NAMALWA (cell line): Measurements from ENCODE around the gene KRTAP5-1.
"Not testable (repeated sequence)": the region's sequence is repeated elsewhere in the genome, so short reads cannot be mapped to it uniquely, and the experiment has no call there.

ENCODE experiments used
- DNase-seq: peaks from one replicate; pipeline ENCODE4 v3.0.0-alpha.2; 2015; ENCODE audit warnings: low spot score

KRTAP5-1 gene

DNA sequence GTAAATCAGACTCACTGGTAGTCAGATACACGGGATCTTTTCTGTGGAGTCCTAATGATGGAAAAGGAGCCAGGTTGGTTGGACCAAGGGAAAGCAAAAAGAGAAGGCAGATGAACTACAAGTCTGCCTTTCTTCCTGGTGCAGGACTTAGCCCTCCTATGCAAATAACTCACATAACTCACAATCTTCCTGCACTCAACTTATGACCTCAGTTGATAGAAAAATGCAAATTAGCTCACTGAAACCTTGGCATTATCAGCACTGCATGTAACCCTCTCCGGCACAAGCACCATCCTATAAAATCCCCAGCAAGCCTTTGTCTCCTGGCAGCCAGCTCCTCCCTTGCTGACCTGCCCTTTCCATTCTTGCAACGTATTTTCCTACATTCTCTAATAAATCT is 16.6 kb upstream of the KRTAP5-1 start:
- DNase-seq, result not testable (repeated sequence)

DNA sequence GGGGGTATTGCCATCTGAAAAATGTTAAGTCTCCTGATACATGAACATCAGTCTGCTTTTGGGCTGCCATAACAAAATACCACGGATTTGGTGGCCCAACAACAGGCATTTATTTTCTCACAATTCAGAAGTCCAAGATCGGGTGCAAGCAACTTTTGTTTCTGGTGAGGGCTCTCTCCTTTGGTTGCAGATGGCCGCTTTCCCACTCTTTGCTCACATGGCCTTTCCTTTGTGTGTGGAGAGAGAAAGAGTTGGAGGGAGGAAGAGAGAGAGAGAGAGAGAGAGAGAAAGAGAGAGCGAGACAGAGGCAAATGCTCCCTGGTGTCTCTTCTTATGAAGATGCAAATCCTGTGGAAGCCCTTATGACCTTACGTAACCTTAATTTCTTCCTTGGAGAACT is 15.5 kb upstream of the KRTAP5-1 start:
- no peak for DNase-seq

DNA sequence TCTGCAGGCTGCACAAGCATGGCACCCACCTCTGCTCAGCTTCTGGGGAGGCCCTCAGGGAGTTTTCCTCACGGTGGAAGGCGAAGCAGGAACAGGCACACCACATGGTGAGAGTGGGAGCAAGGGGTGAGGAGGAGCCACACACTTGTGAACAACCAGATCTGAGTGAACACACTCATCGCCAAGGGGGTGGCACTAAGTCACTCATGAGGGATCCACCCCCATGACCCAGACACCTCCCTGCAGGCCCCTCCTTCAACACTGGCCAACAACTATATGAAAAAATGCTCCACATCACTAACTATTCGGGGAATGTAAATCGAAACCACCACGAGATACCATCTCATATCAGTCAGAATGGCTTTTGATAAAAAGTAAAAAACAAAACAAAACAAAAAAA is 13.7 kb upstream of the KRTAP5-1 start:
- DNase-seq, result no peak

DNA sequence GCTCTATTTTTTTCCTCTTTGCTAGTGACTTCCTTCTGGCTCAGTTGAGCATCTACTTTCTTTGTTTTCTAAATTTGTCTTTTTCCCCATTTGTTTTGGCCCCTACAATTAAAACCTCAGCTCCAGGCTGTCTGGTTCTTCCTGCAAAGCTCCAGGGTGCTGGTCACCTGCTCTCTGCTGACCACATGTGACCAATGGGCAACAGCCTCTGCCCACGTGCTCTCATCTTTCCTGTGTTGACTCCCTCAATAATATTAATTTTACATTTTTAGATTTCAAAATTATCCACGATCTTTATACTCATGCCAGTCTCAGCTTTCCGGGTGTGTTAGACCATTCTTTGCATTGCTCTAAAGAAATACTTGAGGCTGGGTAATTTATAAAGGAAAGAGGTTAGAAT is 13.3 kb upstream of the KRTAP5-1 start:
- not testable (repeated sequence) for DNase-seq

DNA sequence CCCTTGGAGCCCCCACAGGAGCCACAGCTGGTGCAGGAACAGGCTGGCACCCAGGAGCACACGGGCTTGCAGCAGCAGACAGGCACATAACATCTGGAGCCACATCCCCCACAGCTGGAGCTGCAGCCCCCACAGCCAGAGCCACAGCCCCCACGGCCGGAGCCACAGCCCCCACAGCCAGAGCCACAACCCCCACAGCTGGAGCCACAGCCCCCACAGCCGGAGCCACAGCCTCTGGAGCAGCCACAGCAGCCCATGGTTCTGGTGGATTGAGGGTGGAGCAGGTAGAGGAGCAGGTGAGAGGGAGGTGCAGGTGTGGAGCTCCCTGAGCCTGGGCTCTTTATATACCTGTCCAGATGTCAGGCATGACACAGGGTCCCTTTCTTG is 12.9 kb upstream of the KRTAP5-1 start, which contains the start of gene KRTAP5-2:
TSS of gene KRTAP5-2 (minus strand) at position 301 of the 387 bp plus-strand sequence. CDS start at position 257, 44 bp downstream.
- DNase-seq, result no peak

DNA sequence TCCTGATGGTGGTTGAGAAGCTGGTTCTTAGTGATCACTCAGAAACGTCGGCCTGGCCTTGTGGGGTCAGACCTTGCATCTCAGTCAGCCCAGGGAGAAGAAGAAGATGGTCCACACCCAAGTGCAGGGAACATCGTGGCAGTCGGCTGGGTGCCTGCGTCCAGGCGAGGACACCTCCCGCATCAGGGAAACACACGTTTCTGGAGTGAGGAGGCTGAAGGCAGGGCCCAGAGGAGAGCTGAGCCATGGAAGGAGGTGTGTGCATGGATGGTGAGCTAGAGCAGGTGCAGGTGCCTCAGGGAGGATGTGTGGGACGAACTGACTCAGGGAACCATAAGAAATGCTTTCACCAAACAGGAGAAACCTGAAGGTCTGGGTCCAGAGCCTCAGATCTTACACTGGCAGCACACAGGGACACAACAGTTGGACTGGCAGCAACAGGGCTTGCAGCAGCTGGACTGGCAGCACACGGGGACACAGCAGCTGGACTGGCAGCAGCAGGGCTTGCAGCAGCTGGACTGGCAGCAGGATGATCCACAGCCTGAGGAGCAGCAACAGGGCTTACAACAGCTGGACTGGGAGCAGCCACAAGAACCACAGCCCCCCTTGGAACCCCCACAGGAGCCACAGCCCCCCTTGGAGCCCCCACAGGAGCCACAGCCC is 12.4 kb upstream of the KRTAP5-1 start:
- no peak for DNase-seq

DNA sequence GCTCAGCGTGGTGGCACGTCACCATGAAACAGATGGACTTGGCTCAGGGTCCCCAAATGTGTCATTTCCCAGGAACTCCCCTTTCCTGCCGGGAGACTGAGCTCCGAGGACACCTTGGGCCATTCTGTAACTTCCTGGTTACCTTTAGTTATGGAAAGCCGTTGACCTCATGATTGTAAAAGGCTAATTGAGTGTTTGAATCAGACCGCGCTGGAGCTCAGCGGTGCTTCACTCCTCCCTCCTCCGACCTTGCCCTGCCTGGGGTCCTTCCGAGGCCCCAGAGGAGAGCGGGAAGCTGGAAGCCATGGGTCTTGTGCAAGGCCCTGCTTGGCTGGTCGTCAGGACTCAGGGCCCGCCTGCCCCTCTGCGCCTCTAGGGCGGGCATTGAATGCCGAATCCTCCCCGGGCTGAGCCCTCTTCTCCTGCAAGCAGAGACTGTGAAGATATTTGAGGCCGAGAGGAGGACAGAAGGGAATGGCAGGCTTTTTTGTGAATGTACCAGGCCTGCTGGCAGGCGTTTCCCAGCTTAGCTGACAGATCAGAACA is 11.6 kb upstream of the KRTAP5-1 start:
- DNase-seq, result not testable (repeated sequence)

DNA sequence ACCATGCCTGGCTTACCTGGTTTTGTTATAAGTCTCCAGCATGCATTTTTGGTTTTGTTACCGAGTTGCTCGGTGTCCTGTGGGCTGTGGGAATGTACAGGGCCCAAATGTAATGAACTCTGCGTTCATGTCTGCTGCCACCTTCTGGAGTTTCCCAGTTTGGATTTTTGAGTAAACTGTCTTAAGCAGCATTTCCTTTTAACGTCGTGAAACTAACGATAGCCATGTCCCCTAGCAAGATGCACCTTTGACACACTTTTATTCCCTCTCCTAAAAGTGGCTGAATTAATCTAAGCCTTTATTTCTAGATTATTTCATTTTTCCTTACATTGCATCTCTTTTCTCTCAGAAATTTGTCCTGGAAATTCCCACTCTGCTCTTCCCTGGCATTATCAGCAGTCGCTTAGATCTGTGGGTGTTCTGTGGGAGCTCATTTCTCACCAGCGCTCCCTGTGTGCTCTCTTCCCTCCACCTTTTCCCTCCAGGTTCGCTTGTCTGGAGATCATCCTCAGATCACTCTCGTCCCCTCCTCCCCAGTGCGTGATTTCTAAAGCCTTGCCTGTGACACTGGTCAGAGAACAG is 11.0 kb upstream of the KRTAP5-1 start:
- not testable (repeated sequence) for DNase-seq

DNA sequence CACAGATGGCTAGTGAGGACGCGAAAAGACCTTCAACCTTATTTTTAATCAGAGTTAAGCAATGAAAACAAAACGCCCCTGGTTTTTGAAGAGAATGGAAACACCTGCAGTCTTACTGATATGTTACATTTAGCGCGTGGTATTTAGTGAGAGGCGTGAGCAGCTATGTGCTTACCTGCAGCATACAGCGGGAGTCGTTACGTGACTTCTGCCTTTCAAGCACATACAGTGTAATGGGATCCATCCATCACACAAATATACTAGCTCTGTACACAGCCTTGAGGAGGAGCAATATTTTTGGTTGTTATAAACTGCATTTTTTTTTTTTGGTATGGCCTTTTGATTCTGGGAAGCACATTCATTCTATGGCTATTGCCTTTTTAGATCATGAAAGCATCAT is 7.5 kb upstream of the KRTAP5-1 start:
- no peak for DNase-seq

DNA sequence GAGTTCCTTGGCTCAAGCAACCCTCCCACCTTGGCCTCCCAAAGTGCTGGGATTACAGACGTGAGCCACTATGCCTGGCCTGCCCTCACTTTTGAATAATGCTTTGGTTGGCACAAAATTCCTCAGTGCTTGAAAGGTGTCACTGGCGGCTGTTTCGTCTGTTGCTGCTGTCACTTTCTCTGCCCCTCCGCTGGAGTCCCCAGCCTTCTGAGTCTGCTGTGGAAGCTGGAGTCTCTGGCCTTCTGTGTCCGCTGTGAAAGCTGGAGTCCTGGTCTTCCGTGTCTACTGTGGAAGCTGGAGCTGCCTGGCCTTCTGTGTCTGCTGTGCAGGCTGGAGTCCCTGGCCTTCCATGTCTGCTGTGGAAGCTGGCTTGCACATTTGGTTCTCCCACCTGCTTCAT is 4.9 kb upstream of the KRTAP5-1 start:
- DNase-seq, result no peak

DNA sequence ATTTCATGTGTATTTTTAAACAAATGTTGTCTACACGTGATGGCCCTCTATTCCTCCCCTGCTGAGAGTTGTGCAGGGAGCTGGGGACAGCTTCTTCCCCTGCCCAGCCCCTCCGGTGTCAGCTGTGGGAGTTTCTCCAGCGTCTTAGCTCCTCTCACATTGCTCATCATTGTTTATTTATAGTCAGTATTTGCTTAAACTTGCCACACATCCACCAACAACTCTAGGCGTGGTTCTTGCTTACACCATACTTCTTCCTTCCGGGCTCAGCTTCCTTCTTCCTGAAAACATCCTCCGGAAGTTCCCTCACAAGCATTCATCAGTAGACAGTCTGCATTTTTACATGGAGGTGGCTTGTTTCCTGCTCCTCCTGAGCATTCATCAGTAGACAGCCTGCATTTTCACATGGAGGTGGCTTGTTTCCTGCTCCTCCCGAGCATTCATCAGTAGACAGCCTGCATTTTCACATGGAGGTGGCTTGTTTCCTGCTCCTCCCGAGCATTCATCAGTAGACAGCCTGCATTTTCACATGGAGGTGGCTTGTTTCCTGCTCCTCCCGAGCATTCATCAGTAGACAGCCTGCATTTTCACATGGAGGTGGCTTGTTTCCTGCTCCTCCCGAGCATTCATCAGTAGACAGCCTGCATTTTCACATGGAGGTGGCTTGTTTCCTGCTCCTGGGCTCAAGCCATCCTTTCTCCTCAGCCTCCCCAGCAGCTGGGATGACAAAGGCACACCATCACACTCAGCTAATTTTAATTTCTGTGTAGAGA is 4.3 kb upstream of the KRTAP5-1 start:
- DNase-seq, result not testable (repeated sequence)

DNA sequence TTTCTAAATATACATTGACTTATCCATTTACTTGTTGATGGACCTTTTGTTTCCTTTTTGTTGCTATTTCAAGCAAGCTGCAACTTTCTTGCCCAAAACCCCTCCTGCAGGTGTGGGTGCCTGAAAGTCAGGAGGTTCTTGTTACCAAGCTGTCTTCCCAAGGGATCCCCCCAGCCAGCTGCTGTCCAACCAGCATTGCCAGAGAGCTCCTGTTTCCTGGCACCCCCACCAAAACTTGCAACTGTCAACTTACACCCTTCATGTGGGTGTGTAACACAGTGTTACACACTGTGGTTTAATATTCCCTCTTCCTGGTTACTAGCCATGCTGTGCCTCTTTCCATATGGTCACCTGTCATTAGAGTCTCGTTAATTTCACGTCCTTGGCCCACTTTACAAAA is 1.6 kb upstream of the KRTAP5-1 start:
- no peak for DNase-seq

DNA sequence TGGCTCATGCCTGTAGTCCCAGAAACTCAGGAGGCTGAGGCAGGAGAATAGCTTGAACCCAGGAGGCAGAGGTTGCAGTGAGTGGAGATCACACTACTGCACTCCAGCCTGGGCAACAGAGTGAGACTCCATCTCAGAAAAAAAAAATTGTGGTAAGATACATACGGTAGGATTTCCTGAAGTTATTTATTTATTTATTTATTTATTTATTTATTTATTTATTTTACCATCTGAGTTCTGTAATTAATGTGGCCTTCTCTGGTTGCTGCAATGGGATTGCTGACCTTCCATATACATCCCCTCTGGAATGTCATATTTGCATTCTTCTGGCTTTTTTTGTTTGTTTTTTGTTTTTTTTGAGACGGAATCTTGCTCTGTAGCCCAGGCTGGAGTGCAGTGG is 2.2 kb downstream of the KRTAP5-1 start:
- DNase-seq, result not testable (repeated sequence)

DNA sequence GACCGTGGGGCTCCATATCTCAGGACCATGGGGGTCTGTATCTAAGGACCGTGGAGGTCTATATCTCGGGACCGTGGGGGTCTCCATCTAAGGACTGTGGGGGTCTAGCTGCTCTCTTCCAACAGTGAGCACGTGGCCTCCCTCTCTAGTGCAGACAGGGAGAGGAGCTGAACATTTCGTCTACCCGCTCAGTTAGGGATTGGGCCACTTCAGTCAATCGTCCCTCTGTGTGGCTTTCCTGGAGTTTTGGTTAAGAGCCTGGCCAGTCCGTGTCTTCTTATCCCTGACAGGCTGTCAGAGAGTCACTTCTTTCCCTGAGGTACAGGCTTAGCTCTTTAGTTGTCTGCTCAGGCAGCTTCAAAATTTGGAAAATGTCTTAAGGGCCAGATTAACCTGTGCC is 3.1 kb downstream of the KRTAP5-1 start:
- DNase-seq, result no peak

DNA sequence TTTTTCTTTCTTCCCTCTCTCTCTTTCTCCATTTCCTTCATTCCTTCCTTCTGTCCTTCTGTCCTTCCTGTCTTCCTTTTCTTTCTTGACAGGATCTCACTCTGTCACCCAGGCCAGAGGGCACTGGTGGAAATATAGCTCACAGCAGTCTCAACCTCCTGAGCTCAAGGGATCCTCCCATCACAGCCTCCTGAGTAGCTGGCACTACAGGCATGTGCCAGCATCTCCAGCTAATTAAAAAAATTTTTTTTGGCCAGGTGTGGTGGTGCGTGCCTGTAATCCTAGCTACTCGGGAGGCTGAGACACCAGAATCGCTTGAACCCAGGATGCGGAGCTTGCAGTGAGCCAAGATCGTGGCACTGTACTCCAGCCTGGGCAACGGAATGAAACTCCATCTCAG is 8.3 kb downstream of the KRTAP5-1 start:
- DNase-seq, result no peak

DNA sequence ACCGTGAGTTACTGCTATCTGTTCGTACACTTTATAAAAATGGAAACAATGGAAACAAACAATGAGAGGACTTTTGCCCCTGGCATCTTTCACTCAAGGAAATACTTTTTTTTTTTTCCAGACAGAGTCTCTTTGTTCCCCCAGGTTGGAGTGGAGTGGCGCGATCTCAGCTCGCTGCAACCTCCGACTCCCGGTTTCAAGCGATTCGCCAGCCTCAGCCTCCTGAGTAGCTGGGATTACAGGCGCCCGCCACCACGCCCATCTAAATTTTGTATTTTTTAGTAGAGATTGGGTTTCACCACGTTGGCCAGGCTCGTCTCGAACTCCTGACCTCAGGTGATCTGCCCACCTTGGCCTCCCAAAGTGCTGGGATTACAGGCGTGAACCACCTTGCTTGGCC is 9.3 kb downstream of the KRTAP5-1 start:
- DNase-seq, result not testable (repeated sequence)

DNA sequence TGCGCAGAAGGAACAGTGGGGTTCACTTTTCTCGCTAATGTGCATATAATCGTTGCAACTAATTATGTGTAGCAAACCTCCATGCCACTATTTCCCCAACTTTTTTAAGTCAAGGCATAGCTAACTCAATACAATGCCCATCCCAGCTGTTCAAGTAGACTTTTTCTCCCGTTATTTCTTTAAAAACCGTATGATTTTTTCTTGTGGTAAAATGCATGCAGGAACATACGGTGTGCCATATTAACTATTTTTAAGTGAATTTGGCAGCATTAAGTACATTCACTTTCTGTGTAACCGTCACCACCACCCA is 10.2 kb downstream of the KRTAP5-1 start:
- no peak for DNase-seq

DNA sequence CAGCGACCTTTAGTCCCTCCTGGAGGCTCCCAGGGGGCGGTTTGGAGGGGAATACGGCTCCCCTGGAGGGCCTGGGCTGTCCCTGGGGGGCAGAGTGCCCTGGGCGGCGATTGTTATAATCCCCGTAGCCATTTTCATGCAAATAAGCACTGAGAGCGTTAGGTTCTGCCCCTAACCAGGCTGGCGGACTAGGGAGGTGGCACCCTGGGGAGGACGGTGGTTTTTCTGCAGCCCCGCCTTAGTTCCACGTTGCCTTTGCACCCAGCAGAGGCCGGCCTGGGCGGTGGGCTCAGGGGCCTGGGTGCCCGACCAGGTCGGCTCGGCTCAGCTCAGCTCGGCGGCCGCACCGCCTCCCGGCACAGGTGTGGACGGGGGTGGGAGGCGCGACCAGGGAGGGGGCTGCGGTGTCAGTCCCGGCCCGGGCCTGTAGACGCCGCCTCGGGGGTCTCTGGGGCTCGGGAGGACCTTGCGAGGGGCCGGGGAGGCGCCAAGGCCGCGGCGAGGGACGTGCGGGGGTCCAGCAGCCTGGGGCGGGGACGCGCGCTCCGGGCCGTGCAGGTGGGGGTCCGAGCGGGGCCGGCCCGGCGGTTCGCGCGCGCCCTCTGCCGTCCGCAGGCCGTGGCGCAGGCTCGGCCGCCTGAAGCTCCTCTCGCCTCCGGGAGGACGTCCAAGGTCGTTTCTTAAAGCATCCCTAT is 10.7 kb downstream of the KRTAP5-1 start:
- peak; percentile 57 for DNase-seq

DNA sequence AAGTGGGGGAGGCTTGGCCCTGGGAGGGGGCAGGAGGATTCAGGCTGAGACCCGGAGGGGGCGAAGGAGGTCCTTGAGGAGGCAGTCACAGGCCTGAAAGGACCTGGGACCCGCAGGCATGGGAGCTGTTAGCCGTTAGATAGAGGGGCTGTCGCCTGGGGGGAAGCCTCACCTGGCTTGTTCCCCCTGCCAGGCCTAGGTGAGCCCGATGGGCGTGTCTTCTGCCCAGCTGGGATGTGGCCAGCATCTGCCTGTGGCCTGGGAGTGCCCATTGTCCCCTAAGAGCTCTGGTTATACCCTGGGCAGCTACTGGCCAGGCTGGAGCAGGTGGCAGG is 11.2 kb downstream of the KRTAP5-1 start:
- DNase-seq, result no peak

DNA sequence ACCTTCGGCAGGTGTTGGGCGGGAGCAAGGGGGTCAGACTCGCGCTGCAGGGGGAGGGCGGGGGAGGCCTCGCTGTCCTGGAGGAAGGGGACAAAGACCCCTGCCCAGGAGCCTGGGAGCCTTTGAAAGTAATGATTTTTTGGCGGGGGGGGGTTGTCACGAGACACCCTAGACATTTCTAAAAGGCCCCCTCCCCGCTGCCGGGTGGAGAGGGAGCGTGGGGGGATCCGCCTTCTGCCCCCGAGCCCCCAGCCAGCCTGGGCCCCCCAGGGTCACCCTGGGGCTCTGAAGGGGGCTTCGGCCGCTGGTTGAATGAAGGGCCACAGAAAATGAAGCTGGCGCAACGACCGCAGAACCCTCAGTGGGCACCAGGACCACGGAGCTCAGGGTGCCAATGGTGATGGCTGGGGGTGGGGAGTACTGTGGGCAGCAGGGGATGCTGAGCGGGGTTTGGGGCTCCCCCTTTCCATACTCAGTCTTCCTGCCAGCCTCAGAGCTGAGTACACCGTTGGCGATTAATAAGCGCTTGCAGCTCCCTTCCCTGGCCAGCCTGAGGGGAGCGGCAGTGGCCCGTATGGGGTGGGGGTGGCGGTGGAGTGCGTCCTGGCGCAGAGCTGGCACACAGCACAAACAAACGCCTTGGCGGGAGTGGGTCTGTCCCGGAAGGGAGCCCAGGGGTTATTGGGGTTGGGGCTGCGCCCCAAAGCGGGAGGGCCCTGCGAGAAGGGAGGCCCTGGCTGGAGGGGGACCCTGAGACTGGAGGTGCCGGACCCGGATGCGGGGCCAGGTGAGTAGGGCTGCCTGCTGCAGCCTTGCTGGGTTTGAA is 11.8 kb downstream of the KRTAP5-1 start:
- DNase-seq, result no peak

DNA sequence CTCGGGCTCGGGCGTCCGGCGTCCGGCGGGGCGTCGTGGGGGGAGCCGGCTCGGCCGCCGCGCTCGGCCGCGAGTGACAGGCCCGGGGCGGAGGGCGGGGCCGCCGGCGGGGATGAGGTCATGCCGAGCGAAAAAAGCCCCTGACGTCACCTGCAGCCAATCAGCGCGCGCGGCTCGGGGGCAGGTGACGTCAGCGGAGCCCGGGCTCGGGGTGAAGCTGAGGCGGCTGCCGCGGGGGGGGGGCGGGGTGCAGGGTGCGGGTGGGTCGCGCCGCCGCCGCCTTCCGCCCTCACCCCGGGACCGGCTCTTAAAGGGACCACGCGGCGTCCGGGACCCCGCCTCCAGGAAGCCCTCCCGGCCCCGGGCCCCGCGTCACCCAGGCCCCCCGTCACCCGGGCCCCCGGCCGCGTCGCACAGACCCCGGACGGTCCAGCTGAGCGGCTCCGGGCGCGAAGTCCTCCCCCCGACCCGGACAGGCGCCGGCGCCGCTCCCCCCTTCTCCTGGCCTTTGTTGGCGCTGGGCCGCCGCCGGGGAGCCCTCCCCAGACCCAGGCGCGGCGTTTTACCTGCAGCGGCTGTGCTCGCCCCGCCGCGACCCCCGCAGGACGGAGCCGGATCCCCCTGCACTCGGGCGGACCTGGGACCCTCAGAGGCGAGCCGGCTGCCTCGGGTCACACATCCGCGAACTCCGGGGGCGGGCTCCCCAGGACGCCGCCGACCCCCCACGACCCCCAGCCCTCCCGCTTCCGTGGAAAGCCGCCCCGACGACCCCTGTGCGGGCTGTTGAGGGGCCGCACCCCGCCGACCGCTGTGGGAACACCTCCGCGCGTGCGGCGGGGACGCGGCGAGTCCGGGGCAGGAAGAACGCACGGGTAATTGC is 12.6 kb downstream of the KRTAP5-1 start, which contains the start of gene DUSP8:
TSS of gene DUSP8 (minus strand) at position 75 of the 880 bp plus-strand sequence. CDS start 6,445 bp downstream, outside the sequence.
- DNase-seq, result peak; percentile 43
